ENCODE results near the gene PDIA5.

Gene PDIA5

DNA sequence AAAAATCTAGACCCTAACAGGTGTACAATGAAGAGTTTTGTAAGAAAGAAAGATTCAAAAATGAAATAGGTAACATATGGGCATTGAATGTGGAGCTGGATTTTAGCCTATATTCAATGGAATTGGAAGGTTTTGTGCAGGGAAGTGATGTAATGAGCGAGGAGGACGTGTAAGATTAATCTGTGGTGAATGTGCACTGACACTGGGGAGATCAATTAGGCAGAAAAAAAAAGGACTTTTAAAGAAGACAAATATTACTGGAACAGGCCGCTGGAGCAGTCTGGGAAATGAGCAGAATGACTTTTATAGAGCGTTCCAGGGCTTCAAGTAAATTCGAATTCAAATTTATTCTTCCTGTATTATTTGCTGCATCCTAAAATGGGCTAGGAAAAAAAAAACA is 55.2 kb downstream of the PDIA5 start:
- DNase-seq: no peak

DNA sequence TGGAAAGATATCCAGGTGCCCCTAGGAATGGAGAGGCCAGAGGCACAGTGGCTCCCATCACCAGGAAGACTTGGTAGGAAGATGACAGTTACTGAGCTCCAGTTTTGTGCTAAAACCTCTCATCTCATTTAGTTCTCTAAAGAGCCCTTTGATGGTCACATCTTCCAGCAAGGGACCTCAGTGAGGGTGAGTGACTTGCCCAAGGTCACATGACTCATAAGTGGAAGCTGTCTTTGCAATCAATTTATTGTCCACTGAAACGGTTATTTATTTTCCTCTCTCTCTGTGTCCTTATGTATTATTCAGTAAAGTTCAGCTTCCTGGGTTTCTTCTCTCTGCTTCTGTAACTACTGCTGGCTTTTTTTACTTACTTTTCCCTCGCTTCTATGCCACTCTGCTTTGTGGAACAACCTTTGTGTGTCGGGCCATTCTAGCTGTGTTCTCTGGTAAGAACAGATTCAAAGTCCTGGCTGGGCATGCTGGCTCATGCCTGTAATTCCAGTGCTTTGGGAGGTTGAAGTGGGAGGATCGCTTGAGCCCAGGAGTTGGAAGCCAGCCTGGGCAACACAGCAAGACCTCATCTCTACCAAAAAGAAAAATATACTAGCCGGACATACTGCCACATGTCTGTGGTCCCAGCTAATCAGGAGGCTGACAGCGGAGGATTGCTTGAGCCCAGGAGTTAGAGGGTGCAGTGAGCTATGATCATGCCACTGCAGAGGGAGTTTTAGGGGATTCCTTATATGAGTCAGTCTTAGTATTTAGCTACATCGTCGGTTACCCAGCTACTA is 55.9 kb downstream of the PDIA5 start:
- DNase-seq: no peak

GRCh38 chr3:123123716-123124616 is 57.1 kb downstream of the PDIA5 start:
- no peak for DNase-seq

DNA sequence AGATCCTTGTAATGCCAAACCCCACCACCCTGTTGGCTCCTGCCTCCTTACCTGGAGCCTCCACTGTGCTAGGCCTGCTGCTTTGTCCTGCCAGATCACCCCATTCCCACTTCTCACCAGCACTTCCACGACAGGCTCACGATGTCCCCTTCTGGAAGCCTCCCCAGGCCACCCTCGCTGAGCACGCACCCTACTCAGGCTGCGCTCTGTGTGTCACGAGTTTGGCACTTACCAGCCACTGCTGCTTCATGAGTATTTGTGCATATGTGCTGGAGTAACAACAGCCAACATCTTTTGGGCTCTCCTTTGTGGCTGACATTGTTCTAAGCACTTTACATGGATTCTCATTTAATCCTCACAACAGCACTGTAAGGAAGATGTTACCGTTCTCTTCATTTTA is 58.1 kb downstream of the PDIA5 start:
- no peak for DNase-seq

DNA sequence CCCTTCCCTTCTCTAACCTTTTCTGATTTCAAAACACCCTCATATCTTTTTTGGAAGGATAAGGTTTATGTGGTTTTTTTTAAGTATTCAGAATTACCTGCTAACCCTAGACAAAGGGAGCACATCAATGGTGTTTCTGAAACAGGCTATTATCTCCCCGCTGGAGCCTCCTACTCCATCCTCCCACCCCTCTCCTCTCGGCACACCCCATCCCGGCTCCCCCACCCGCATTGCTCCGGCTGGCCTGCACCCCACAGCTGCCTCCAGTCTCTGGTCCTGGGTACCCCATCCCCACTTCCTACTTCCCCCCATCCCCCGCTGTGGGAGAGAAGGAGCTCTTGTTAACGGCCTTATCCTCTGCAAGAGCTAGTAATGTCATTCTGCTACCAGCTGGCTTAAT is 59.2 kb downstream of the PDIA5 start:
- DNase-seq: no peak

DNA sequence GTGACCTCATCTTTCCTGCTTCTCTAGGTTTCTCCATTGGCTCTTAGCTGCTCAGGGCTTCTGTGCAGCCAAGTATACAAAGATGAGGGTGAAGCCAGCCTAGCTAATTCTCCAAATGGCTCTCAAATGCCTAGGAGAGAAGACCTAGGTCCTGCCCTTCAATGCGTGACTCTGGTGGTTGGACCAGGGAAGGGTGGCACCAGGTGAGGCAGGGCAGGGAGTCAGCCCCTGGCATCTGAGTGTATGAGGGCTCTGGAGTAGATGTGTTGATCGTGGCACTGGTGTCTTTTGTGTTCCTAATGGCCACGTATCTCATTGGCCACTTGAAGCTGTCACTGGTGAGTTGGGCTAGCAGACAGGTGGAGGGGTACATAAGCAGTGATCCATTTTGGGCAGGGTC is 59.8 kb downstream of the PDIA5 start:
- no peak for DNase-seq

GRCh38 chr3:123129092-123129491 is 62.3 kb downstream of the PDIA5 start:
- DNase-seq: no peak

- DNase-seq: no peak
Observed at GRCh38 chr3:123129532-123129931, 62.7 kb downstream of the PDIA5 start.

- DNase-seq: no peak
Observed at GRCh38 chr3:123130079-123130750, 63.4 kb downstream of the PDIA5 start.

- no peak for DNase-seq
Observed at GRCh38 chr3:123134671-123135070, 67.8 kb downstream of the PDIA5 start.

DNA sequence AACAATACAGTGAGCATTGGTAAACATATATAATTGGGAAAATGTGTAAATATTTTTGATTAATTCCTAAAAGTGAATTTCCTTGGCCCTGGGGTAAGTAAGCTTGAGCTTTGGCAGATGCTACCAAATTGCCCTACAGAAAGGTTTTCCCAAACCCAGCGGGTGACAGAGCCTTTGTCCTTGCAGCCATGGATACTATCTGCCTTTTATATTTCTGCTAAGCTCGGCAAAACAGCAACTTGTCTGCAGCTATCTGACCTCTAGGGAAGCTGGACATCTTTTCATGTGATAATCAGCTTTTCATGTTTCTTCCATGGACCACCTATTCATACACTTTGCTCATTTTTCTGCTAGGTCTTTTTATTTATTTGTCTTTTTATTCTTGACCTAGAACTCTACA is 70.2 kb downstream of the PDIA5 start:
- no peak for DNase-seq

DNA sequence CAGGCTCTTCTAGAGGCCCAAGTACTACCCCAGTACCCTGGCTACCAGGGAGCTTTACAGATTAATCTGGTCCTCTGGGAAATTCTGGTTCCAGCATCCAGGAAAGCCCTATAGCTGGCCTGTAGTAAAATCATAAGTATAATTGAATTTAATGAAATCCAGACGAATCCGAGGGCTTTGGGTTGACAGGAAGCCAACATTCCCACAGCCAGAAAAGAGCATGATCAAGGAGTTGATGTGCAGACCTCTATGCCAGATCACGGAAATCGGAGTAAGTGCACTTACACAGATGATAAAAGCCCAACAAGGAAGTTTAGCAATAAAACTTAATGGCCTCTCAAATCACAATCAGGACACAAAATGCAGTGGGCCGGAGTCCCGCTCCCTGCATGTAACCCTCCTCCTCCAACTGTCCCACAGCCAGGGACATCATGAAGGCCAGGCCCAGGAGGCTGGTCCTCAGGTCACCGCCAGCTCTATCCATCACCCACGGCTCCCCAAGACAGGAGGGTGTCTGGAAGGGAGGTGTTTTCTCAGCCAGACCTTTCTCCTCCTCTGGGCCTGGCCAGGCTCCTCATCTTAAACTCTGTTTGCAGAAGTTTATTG is 72.1 kb downstream of the PDIA5 start:
- peak; percentile 10 for DNase-seq

GRCh38 chr3:123139522-123139921 is 72.7 kb downstream of the PDIA5 start:
- no peak for DNase-seq

DNA sequence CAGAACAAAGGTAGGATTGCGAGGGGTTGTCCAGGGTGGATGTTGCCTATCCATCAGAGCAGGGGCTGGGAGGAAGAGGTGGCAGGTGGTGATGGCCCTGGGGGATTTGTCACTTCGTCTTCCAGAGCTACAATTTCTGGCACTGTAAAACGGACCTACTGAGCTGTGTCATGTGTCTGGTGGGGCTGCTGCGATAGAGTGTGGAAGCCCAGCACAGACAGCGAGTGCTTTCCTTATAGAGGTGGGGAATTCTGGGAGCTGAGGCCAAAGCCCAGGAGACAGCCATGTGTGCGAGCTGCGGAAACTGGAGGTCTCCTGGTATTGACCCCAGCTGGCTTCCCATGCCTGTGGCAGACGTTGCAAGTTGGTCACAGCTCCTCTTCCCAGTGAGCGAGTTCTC is 73.7 kb downstream of the PDIA5 start:
- DNase-seq: no peak

DNA sequence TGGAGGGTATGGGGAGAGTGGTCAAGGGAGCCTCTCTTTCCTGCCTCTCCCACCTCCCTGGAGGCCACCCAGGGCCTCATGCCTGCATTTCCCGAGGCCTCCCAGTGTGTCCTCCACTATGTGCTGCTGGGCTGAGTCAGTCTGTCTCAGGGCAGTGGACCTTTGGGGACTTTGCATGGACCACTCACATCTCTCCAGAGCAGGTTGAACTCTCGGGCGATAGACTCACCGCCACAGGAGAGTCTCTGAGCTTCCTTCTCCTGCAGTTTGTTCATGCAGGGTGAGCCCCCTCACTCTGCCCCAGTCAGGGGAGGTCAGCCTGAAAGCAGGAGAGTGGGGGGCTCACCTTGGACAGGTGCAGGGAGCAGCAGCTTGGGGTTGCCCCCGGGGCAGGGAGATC is 74.5 kb downstream of the PDIA5 start:
- no peak for DNase-seq

GRCh38 chr3:123143669-123144411 is 77.0 kb downstream of the PDIA5 start:
- DNase-seq: no peak

DNA sequence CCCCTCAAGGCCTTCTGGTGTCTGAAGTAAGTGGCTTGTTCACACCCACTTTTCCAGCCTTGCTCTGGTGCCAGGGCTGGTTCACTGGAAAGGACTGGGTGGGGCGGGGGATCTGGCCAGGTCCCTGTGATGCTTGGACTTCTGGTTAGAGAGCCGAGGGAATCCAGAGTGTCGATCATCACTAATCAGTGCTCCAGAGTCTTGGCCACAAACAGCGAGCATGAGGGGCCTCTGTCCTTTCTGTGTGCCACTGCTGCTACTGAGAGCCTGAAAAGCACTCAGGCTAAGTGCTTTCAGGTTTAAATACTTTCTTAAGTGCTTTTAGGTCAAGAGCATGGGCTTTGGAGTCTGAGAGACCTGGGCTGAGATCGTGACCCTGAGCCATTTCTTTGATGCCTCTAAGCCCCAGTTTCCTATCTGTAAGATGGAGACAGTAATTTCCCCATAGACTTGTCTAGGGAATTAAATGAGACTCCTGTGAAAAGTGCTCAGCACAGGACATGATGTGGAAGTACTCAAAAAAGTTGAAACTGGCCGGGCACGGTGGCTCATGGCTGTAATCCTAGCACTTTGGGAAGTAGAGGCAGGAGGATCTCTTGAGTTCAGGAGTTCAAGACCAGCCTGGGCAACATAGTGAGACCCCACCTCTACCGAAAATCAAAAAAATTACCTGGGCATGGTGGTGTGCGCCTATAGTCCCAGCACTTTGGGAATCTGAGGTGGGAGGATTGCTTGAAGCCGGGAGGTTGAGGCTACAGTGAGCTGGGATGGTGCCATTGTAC is 81.1 kb downstream of the PDIA5 start:
- DNase-seq: peak; percentile 41

GRCh38 chr3:123148772-123149171 is 81.9 kb downstream of the PDIA5 start:
- DNase-seq: no peak

- DNase-seq: no peak
Observed at GRCh38 chr3:123149525-123149924, 82.7 kb downstream of the PDIA5 start.

DNA sequence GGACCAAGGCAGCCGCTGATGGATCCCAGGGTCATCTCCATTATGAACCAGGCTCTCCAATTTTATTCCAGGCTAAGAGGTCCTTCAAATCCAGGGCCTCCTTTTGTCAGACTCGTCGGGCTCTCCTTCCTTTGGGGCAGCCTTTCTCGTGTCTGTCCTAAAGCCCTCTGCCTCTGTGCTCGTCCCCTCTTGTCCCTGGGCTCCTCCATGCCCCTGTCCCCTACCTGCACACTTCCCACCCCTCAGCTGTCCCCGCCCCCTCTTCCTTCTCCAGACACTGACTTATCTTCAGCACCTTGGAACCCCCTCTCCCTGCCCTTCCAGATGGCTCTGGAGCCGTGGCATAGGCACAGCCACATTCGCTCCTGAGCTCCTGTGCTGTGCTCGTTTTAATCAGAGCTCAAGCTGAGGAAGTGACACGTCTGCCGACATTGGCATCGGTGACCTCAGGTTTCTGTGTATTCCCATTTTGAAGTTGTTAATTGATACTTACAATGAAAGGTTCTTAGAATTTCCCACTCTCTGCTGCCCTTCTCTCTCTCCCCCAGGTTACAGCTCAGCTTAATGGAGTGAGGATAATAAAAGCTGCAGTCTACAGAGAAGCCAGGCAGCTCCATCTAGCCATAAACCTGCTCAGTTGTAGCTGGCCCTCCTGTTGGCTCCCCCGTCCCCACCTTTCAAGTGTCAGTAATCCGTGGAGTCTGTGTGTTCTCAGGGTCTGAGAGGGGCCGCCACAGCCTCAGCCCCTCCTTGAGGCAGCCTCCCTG is 83.8 kb downstream of the PDIA5 start:
- DNase-seq: no peak

- DNase-seq: no peak
Observed at GRCh38 chr3:123151251-123151705, 84.5 kb downstream of the PDIA5 start.

All from DMS79 treated with DMSO at 0.1 percent for 48 hours (cell line).